ENCODE results near the gene SYN1.

DNA sequence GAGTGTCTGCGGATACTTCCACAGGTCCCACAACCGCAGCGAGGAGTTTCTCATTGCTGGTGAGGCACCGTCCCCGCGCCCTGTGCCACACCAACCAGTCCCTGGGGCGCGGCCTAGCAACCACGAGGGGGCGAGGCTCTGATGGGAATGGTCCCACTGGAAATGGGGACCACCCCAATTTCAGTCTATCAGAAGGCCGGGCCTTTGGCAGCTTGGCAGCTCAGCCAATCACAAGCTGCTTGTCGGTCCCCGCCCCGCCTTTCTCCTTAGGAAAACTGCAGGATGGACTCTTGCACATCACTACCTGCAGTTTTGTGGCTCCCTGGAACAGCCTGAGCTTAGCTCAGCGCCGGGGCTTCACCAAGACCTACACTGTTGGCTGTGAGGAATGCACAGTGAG is 34.4 kb downstream of the SYN1 start:
- TF ChIP-seq, protein P1, sequence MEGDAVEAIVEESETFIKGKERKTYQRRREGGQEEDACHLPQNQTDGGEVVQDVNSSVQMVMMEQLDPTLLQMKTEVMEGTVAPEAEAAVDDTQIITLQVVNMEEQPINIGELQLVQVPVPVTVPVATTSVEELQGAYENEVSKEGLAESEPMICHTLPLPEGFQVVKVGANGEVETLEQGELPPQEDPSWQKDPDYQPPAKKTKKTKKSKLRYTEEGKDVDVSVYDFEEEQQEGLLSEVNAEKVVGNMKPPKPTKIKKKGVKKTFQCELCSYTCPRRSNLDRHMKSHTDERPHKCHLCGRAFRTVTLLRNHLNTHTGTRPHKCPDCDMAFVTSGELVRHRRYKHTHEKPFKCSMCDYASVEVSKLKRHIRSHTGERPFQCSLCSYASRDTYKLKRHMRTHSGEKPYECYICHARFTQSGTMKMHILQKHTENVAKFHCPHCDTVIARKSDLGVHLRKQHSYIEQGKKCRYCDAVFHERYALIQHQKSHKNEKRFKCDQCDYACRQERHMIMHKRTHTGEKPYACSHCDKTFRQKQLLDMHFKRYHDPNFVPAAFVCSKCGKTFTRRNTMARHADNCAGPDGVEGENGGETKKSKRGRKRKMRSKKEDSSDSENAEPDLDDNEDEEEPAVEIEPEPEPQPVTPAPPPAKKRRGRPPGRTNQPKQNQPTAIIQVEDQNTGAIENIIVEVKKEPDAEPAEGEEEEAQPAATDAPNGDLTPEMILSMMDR (IDR thresholded peaks at IDR 0.05): no peak
- no peak for TF ChIP-seq POLR2AphosphoS5 (IDR thresholded peaks at IDR 0.05)
